Stimulated activated CD4-positive, alpha-beta T cell treated with anti-CD3 and anti-CD28 coated beads, Interleukin-15, amount 100 ng/mL, for 1 hour (primary cell): ENCODE data around the gene NKX2-1.

ENCODE experiments used
- DNase-seq, 2 donors: peaks; one replicate each; pipeline ENCODE4 v3.0.0-alpha.2; 2020; ENCODE audit warnings: low read depth in 1 of 2, low spot score in 1 of 2

The NKX2-1 gene

DNA sequence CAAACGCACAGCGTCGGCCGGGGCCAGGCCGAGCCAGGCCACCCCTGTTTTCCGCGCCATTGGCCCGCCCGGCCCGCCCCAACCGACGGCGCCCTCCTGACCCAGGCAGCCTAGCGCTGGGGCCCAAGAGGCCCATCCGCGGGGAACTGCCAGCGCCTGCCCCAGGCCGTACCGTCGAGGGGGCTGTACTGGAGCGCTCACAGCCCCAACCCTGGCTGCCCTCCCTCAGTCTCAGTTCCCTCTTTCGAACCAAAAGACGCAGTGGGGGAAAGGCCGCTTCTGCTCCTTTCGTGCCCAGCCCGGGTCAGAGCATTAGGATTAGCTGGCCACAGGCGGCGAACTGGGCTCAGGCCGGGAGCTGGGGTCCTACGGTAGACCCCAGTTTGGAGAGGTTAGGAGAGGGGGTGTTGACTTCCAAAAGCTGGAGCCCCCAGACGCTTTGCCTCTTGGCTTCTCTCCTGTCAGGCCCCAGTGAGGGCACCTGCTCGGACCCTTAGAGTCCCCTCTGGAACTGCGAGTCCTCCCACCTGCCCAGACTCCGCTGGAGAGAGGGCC is 1.9 kb downstream of the NKX2-1 start:
- no peak for DNase-seq

GRCh38 chr14:36517242-36518030 is 2.6 kb downstream of the NKX2-1 start:
- DNase-seq, result no peak

GRCh38 chr14:36516719-36517241 is 3.3 kb downstream of the NKX2-1 start:
- DNase-seq, result no peak

DNA sequence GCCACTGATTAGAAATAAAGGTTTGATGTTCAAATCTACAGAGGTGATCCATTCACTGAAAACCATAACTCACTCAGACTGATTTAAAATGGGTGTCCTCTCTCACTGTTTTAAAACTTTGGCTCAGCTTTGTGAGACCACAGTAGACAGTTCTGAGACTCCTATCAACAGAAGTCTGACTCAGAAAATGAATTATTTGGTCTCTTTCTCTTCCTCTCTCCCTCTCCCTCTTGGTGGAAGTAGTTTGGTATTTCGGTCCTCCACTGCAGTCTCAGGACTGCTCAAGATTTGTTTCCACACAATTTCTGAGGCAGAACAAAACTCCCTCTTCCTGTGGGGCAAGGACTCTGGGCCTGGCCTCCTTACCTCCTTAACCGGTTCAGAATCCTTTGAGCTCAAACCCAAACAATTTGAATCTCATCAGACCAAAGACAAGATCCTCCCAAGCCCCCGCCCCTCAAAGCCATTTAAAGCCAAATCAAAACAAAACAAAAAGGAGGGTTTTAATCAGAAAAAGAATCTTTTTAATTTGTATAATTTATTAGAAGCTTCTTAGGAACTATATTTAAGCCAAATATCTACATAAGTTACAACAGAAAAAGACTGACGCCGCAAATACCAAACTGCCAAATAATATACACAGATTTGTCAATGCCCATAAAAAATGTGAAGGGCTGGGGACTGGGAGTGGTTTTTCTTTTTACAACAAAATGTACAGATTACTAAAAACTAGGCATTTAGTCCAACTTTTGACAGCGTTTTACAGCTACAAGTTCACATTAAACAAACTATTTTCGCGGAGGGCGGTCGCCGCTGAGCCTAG is 3.9 kb downstream of the NKX2-1 start:
- DNase-seq, result no peak

DNA sequence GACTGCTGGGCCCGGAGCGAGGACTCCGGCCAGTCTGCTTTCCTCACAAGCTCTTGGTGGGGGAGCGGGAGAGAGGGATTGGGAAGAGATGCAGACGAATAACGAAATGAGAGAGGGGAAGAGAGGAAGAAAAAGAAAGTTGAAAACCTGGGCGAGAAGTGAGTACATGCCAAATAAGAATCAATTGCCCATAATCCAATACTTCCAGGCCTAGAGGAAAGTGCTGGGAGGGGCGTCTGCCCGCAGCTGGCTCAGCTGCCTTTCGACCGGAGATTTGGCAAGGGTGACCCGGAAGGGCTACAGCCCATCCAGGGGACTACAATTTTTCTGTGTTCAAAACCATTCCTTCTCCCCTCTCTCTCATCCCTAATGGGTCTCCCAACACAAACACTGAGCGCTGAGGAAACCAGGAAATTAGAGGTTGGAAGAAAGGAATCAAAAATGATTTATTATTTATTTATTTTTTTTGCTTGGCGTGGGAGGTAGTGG is 4.9 kb downstream of the NKX2-1 start:
- DNase-seq, result no peak

DNA sequence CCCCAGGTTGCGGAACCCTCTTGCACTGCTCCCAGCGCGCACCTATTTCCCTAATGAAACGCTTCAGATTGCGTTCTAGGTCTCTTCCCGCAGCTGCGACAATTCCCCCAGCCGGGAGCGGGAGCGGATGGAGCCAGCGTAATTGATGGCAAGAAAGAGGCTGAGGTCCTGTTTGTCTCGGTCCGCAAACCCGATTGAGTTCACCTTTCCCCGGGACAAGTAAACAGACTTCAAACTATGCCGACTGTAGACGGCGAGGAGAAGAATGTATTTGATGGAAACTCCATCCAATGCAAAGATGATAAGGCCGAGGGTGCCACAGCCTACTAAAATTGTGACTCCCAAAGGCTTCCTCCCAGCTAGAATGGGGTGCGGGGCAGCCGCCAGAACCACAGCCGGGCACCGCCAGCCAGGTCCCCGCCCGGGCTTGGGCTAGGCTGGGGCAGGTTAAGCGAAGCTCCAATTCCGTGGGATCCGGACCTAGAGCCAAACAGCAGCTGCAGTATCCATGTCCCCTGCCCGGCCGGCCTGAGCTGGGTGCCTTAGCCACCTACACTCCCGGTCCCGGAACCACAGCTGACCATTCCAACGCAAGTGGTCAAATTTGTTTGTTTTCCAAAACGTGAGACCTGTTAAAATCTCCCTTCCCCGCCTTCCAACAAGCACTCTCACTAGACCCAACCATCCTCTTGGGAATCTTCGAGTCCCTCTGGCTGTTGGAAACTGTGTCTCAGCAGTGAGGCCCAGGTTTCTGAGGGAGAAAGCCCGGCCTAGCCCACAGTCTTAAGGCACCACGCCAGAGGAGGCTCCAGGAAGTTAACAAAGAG is 5.5 kb downstream of the NKX2-1 start:
- no peak for DNase-seq

DNA sequence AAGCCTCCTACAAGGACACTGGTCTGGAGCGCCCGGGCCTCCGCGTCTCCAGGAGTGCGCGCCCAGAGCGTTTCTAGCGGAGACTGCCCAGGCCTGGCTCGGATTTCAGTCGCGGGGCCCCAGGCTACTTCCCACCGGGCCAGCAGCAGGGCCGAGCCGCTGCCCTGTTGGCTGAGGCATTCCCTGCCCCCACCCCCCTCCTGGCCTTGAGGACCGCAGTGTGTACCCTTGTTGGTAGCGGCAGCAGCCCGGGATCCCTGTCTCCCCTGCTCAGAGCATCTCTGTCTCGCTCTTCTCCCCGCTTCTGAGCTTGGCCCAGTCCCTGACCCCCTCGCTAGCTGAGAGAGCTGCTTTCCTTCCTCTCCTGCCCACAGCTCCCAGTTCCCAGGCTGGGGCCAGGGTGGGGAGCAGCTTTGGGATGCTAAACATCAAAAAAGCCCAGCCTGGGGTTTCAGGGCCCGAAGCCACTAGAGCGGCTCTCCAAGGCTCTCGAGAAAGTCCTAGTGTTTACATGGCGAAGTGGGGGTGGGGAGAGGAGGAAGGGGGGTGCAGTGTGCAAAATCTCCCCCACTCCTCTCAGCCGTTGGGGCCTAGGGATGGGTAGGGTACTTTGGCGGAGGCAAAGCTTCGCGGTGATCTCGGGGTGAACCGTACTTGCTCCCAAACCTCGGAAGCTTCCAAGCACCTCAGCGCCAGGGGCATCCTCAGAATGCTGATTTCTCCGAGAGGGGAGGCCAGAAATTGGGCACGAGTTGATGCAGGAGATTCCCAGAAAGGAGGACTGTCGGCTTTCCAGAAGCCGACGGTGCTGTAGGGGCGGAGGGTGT is 6.4 kb downstream of the NKX2-1 start:
- DNase-seq, result no peak

- DNase-seq, result no peak
Observed at GRCh38 chr14:36513012-36513420, 7.0 kb downstream of the NKX2-1 start.

- no peak for DNase-seq
Observed at GRCh38 chr14:36512585-36513003, 7.4 kb downstream of the NKX2-1 start.

DNA sequence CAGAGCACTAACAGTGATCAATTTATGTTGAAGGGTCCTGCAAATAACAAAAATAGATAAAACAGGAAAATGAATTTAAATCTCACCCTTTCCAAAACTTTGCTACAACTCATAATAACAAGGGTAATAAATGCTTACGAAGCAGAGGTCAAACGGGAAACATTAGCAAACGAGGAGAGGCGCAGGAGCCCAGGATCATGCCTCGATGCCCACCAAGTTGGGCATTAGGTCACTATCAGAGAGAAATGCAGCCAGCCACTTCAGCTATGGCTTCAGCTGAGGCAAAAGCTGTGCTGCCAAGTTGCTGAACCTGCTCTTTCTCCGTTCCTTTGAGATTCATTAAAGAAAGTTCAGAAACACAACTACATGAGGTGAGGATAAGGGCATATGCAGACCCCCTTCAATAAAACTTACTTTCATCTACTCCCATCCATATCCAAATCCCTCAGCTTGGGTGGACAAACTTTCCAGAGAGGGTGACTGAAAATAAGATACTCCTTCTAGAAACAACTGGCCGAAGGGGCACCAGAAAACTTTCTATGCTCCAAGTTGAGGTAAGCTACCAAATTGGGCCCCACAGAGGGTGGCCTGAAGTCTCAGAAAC is 7.9 kb downstream of the NKX2-1 start:
- no peak for DNase-seq

- DNase-seq, result no peak
Observed at GRCh38 chr14:36510874-36511273, 9.2 kb downstream of the NKX2-1 start.

DNA sequence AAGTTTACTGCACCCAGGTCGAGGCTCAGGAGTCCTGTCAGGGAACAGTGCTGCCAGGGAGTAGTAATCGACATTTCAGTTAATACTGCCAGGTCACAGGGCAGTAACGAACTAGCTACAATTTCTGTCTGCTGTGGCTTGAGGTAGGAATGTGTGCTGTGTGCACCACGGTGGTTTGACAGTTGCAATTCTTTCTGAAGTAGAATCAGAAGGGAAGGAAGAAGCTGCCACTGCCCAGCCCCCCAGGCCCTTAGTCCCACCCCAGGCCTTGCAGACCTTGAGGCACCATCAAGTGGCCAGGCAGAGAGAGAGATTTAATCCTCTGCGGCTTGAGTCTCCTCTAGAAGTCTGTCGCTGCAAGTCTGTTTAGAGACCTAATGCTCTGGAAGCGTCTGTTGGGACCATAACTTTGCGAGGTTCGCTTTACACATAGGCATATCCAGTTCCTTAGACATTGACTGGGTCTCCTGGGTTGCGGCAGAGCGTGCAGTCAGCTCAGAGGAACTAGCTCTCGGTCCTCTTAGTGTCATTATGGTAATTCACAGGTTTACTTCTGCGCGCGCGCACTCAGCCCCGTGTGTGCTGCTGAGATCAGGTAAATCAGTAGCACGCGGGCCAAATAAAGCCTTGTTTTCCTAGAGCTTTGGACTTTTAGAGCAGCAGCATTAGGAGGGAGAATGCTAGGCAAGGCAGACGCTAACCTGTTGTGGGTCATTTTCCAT is 9.8 kb downstream of the NKX2-1 start:
- DNase-seq, result no peak

DNA sequence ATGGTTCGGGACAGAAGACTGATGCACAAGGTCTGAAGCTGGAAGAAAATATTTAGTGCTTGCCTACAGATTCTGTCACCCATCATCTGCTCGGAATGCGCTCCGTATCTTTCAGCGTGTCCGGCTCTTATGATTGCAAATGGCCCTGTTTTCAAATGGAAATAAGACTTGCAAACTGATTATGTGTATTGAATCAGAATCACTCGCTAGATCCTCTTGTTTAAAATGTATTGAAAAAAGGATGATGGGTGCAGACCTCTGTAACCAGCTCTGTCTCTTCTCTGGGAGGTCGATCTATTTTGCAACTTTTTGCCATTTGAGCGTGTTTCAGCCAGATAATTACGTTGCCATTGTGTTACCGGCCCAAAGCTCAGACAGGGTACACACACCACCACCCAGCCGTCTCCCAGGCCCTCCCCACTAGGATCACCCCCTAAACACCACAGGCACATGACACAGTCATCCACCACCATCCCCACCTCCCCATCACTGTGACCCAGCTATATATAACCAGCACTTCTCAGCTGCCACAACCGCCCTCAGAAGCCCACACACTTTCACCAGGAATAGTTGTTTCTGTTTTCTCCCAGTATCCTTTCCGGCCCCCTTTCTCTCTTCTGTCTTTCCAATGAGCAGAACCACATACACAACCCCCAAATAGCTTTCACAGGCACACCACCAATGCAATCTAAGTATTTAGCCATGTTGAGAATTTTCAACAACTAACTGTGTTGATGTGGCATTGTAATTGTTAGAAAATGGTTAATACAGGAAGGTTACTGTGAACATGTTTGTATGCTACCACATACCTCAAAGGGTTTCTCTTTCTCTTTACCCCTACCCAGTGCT is 10.7 kb downstream of the NKX2-1 start:
- DNase-seq, result no peak

GRCh38 chr14:36508418-36509068 is 11.5 kb downstream of the NKX2-1 start:
- DNase-seq, result no peak

DNA sequence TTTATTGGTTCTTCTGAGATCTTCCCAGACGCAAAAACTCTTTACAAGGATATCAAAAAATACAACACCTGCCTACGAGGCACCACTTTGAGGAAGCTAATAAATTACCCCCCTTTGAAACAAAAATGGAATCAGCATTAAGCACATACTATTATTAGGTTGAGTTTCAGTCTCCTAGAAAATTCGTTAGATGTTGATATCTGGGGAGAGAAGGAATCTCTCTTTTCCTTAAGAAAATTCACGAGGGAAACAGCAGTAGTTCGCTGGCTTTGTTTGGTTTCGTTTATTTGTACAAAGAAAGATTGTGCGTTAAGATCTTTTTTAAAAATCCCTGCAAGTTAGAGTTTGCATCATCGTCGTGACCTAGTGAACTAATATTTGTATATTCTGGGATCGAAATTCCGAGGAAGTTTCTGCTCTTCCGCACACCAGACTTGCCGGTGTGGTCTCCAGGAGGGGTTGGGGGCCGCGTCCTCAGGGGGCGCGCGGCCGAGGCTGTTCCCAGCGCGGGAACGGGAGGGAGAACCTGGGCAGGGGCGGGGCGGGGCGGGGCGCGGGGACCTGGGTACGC is 12.1 kb downstream of the NKX2-1 start:
- no peak for DNase-seq

GRCh38 chr14:36506732-36507614 is 13.1 kb downstream of the NKX2-1 start:
- no peak for DNase-seq
